GM23338 (cell line): ENCODE measurements around the gene TF. TPM values are rescaled to one million over a fixed set of nuclear protein-coding genes. Genes with fewer than 3 reads are reported as not detected.

Experiments
- ATAC-seq: fragments of 200-7000 bp; cut with Tn5 transposase; 3 replicates; pipeline ENCODE4 v1.9.1; 2020
- DNase-seq: peaks from one replicate; pipeline ENCODE4 v3.0.0-alpha.2; 2015; ENCODE audit warnings: low spot score
- H2AFZ ChIP-seq: fragments of 200-600 bp; sonication (generic); 2 replicates; pipeline ENCODE4 v1.8.0; 2016; ENCODE audit warnings: antibody characterized with exemption, mild to moderate bottlenecking, moderate library complexity
- H3F3A ChIP-seq: fragments of 200-600 bp; sonication (generic); replicated peaks from 2 replicates; pipeline ENCODE4 v1.8.0; 2017; ENCODE audit warnings: antibody characterized with exemption, mixed run types, low read depth
- H3K27ac ChIP-seq: fragments of 200-600 bp; sonication (generic); 2 replicates; pipeline ENCODE4 v1.6.1; 2016; ENCODE audit warnings: low read depth
- H3K27me3 ChIP-seq: fragments of 200-600 bp; sonication (generic); 2 replicates; pipeline ENCODE4 v1.8.0; 2016; ENCODE audit warnings: mild to moderate bottlenecking, mixed run types, moderate library complexity; ENCODE audit not compliant: insufficient read depth
- H3K36me3 ChIP-seq: fragments of 200-600 bp; sonication (generic); 2 replicates; pipeline ENCODE4 v1.8.0; 2016; ENCODE audit warnings: mild to moderate bottlenecking; ENCODE audit not compliant: insufficient read depth
- H3K4me1 ChIP-seq: fragments of 200-600 bp; sonication (generic); 2 replicates; pipeline ENCODE4 v1.8.0; 2016; ENCODE audit warnings: mild to moderate bottlenecking, moderate library complexity; ENCODE audit not compliant: insufficient read depth
- H3K4me2 ChIP-seq: fragments of 200-600 bp; sonication (generic); 2 replicates; pipeline ENCODE4 v1.7.1; 2017; ENCODE audit warnings: mixed run types
- H3K4me3 ChIP-seq: fragments of 200-600 bp; sonication (generic); 2 replicates; pipeline ENCODE4 v1.6.1; 2016; ENCODE audit warnings: mixed run types
- H3K79me2 ChIP-seq: fragments of 200-600 bp; sonication (generic); replicated peaks from 2 replicates; pipeline ENCODE4 v1.8.0; 2017; ENCODE audit warnings: mild to moderate bottlenecking; ENCODE audit not compliant: insufficient read depth
- H3K9me2 ChIP-seq: fragments of 200-600 bp; sonication (generic); 2 replicates; pipeline ENCODE4 v1.8.0; 2017; ENCODE audit not compliant: insufficient read depth
- H4K20me1 ChIP-seq: fragments of 200-600 bp; sonication (generic); replicated peaks from 2 replicates; pipeline ENCODE4 v1.8.0; 2017; ENCODE audit warnings: mild to moderate bottlenecking; ENCODE audit not compliant: insufficient read depth
- H3K27ac Mint-ChIP-seq: 2 replicates; pipeline ENCODE4 v1.8.0; 2020; ENCODE audit warnings: inconsistent platforms, mild to moderate bottlenecking, moderate library complexity, mixed read lengths
- H3K27me3 Mint-ChIP-seq: 3 replicates; pipeline ENCODE4 v1.8.0; 2022; ENCODE audit warnings: low read depth, mild to moderate bottlenecking, moderate library complexity, mixed read lengths, inconsistent platforms; ENCODE audit not compliant: insufficient read depth, poor library complexity
- H3K36me3 Mint-ChIP-seq: 3 replicates; pipeline ENCODE4 v1.8.0; 2021; ENCODE audit warnings: low read depth, mild to moderate bottlenecking, inconsistent platforms, moderate library complexity, mixed read lengths
- H3K4me1 Mint-ChIP-seq: 3 replicates; pipeline ENCODE4 v1.8.0; 2020; ENCODE audit warnings: mild to moderate bottlenecking, inconsistent platforms, mixed read lengths
- H3K4me3 Mint-ChIP-seq: 3 replicates; pipeline ENCODE4 v1.8.0; 2021; ENCODE audit warnings: moderate library complexity, mild to moderate bottlenecking, inconsistent platforms, mixed read lengths
- H3K9me3 Mint-ChIP-seq: 3 replicates; pipeline ENCODE4 v1.8.0; 2020; ENCODE audit warnings: moderate library complexity, mild to moderate bottlenecking, inconsistent platforms, mixed read lengths
- CREB1 ChIP-seq: fragments of 250-450 bp; sonication (Bioruptor Pico); IDR thresholded peaks from 2 replicates; pipeline ENCODE4 v1.5.0; 2020; ENCODE audit warnings: low read depth, mild to moderate bottlenecking, moderate library complexity
- CTCF ChIP-seq, 2 experiments: fragments of 200-600 bp in 1 of 2; sonication (generic) in 1 of 2; conservative IDR thresholded peaks; 2 replicates each; pipeline versions ENCODE4 v1.5.1 to v1.6.1; 2016 to 2017; ENCODE audit warnings: antibody characterized with exemption in 2 of 2, low read depth in 2 of 2, mild to moderate bottlenecking in 2 of 2, moderate library complexity in 1 of 2
- EZH2 ChIP-seq: fragments of 200-600 bp; sonication (generic); IDR thresholded peaks from one replicate; pipeline ENCODE4 v1.8.0; 2017; ENCODE audit warnings: antibody characterized with exemption, mild to moderate bottlenecking, low read depth; ENCODE audit not compliant: unreplicated experiment
- EZH2phosphoT487 ChIP-seq: fragments of 200-600 bp; sonication (generic); IDR thresholded peaks from one replicate; pipeline ENCODE4 v1.8.1; 2018; ENCODE audit warnings: antibody characterized with exemption; ENCODE audit not compliant: unreplicated experiment
- NANOG ChIP-seq: IDR thresholded peaks from 2 replicates; pipeline ENCODE4 v1.6.1; 2016; ENCODE audit warnings: antibody characterized with exemption, borderline replicate concordance
- POLR2AphosphoS5 ChIP-seq: IDR thresholded peaks from 2 replicates; pipeline ENCODE4 v1.6.1; 2016; ENCODE audit warnings: antibody characterized with exemption, low read depth
- REST ChIP-seq: IDR thresholded peaks from one replicate; pipeline ENCODE4 v1.6.1; 2018; ENCODE audit warnings: antibody characterized with exemption; ENCODE audit not compliant: unreplicated experiment
- STAT1 ChIP-seq: IDR thresholded peaks from one replicate; pipeline ENCODE4 v1.6.1; 2016; ENCODE audit warnings: antibody characterized with exemption; ENCODE audit not compliant: unreplicated experiment
- ZNF114 ChIP-seq: fragments of 250-450 bp; sonication (Bioruptor Pico); IDR thresholded peaks from 2 replicates; pipeline ENCODE4 v1.5.0; 2020; ENCODE audit warnings: mild to moderate bottlenecking, moderate library complexity
- ZNF331 ChIP-seq: fragments of 250-450 bp; sonication (Bioruptor Pico); IDR thresholded peaks from 2 replicates; pipeline ENCODE4 v1.5.0; 2020; ENCODE audit warnings: low read depth, mild to moderate bottlenecking, moderate library complexity
- ZNF462 ChIP-seq: fragments of 250-450 bp; sonication (Bioruptor Pico); IDR thresholded peaks from 2 replicates; pipeline ENCODE4 v1.5.0; 2020; ENCODE audit warnings: mild to moderate bottlenecking, moderate library complexity
- polyA plus RNA-seq: library from polyadenylated mRNA; unstranded; fragments of >200 nt; fragmentation: Nextera tagmentation; extraction: Ambion mirVana; gene quantifications from 2 replicates; pipeline ENCODE4 v1.2.1, GENCODE V29; 2016
- total RNA-seq: library from RNA; depleted of rRNA; stranded (reverse); fragments of >200 nt; shearing (Covaris generic); gene quantifications from 2 replicates; pipeline ENCODE4 v1.2.3, GENCODE V29; 2014

Gene TF
- total and polyA plus RNA-seq, 2 experiments from 2014 or later = 0.03 to 0.76 TPM

- TF ChIP-seq ZNF462 (CRISPR knock-in tag) (no peak), CTCF (conservative IDR thresholded peaks at IDR 0.05; ENCODE audit: low read depth in 2 of 2) (no peak)
Observed at GRCh38 chr3:133763797-133764683, 17.8 kb downstream of the TF start (continued).

- Histone ChIP-seq H4K20me1 (no peaks in the 10 kb centered on the region), H3K4me2 (no peak overlapping the region), H3K79me2 (no peaks in the 10 kb centered on the region), H3F3A (no peaks in the 10 kb centered on the region), H3K27ac (no peak overlapping the region), H3K9me2 (0 out of 2 replicates have a peak, but pooled peaks cover 5% of the 10 kb centered on the region), H3K36me3 (no peaks in the 10 kb centered on the region), H3K4me3 (no peak overlapping the region), H3K4me1 (no peaks in the 10 kb centered on the region), H3K27me3 (no peaks in the 10 kb centered on the region), H2AFZ (no peak overlapping the region)
- Mint-ChIP-seq H3K4me1 (no peaks in the 10 kb centered on the region), H3K4me3 (no peak overlapping the region), H3K27ac (no peak overlapping the region), H3K27me3 (no peaks in the 10 kb centered on the region), H3K36me3 (no peaks in the 10 kb centered on the region), H3K9me3 (no peaks in the 10 kb centered on the region)
- no peak for DNase-seq
- no peak for ATAC-seq
- no peak for TF ChIP-seq EZH2phosphoT487
- TF ChIP-seq ZNF114 (CRISPR knock-in tag) = no peak
- TF ChIP-seq STAT1 = no peak
- TF ChIP-seq NANOG = no peak
- no peak for TF ChIP-seq POLR2AphosphoS5
- TF ChIP-seq REST = no peak
- TF ChIP-seq CREB1 (CRISPR knock-in tag) = no peak
- TF ChIP-seq ZNF331 (CRISPR knock-in tag) = no peak
- TF ChIP-seq EZH2 = no peak
Observed at GRCh38 chr3:133765256-133765655, 19.1 kb downstream of the TF start.
